Liver (tissue), 9 donors: ENCODE results near the gene KIFC3. TPM values are rescaled to one million over a fixed set of nuclear protein-coding genes. Genes with fewer than 3 reads are reported as not detected.

ENCODE experiments used
- DNase-seq: peaks from one replicate; pipeline ENCODE4 v3.0.0-alpha.2; 2017; ENCODE audit warnings: low spot score
- H3K27ac ChIP-seq, 2 donors: one replicate each; pipeline ENCODE4 v1.7.0; 2013; ENCODE audit warnings: inconsistent platforms in 2 of 2, low read length in 2 of 2, control low read depth in 1 of 2, low read depth in 1 of 2, mild to moderate bottlenecking in 1 of 2
- H3K27me3 ChIP-seq, 4 donors: one replicate each; pipeline versions ENCODE4 v1.6.1 to v1.7.0; 2013; ENCODE audit warnings: low read length in 3 of 4, inconsistent platforms in 1 of 4, mild to moderate bottlenecking in 1 of 4, moderate library complexity in 1 of 4; ENCODE audit not compliant: control insufficient read depth in 4 of 4, insufficient read depth in 4 of 4
- H3K36me3 ChIP-seq, 4 donors: one replicate each; pipeline versions ENCODE4 v1.6.1 to v1.7.0; 2013; ENCODE audit warnings: low read length in 3 of 4, mild to moderate bottlenecking in 3 of 4, low read depth in 1 of 4, moderate library complexity in 1 of 4; ENCODE audit not compliant: control insufficient read depth in 4 of 4, insufficient read depth in 3 of 4
- H3K4me1 ChIP-seq, 4 donors: one replicate each; pipeline versions ENCODE4 v1.6.1 to v1.7.0; 2013; ENCODE audit warnings: low read length in 3 of 4, mild to moderate bottlenecking in 3 of 4, moderate library complexity in 1 of 4; ENCODE audit not compliant: control insufficient read depth in 4 of 4, insufficient read depth in 4 of 4
- H3K4me3 ChIP-seq, 3 donors: one replicate each; pipeline versions ENCODE4 v1.6.1 to v1.7.0; 2013; ENCODE audit warnings: low read length in 3 of 3, control low read depth in 1 of 3, low read depth in 1 of 3, mild to moderate bottlenecking in 1 of 3
- H3K9ac ChIP-seq, 2 donors: one replicate each; pipeline ENCODE4 v1.7.0; 2013; ENCODE audit warnings: low read length in 2 of 2, mild to moderate bottlenecking in 2 of 2, moderate library complexity in 2 of 2, control low read depth in 1 of 2, low read depth in 1 of 2
- H3K9me3 ChIP-seq, 4 donors: one replicate each; pipeline versions ENCODE4 v1.6.1 to v1.7.0; 2013; ENCODE audit warnings: low read length in 3 of 4; ENCODE audit not compliant: control insufficient read depth in 4 of 4
- EGR1 ChIP-seq, 2 donors: IDR thresholded peaks; 2 replicates each; pipeline ENCODE4 v1.6.1; 2016 to 2018; ENCODE audit warnings: antibody characterized with exemption in 2 of 2, low read depth in 2 of 2
- GABPA ChIP-seq, 2 donors: IDR thresholded peaks in 1 of 2; conservative IDR thresholded peaks in 1 of 2; 2 replicates each; pipeline ENCODE4 v1.6.1; 2016; ENCODE audit warnings: antibody characterized with exemption in 2 of 2, mild to moderate bottlenecking in 1 of 2, moderate library complexity in 1 of 2
- HNF4A ChIP-seq, 2 donors: conservative IDR thresholded peaks; 2 replicates each; pipeline ENCODE4 v1.6.1; 2016; ENCODE audit warnings: antibody characterized with exemption in 2 of 2, mild to moderate bottlenecking in 2 of 2
- NR2F2 ChIP-seq: IDR thresholded peaks from 2 replicates; pipeline ENCODE4 v1.6.1; 2016; ENCODE audit warnings: antibody characterized with exemption
- SP1 ChIP-seq: IDR thresholded peaks from 2 replicates; pipeline ENCODE4 v1.6.1; 2018; ENCODE audit warnings: antibody characterized with exemption, mild to moderate bottlenecking
- TAF1 ChIP-seq: conservative IDR thresholded peaks from 2 replicates; pipeline ENCODE4 v1.6.1; 2016; ENCODE audit warnings: antibody characterized with exemption, mild to moderate bottlenecking
- WGBS: extraction: QIAGEN DNeasy Blood & Tissue Kit; methylation state at CpG from one replicate; pipeline ENCODE4 v1.1.7; 2013; 5-methylcytosine and 5-hydroxymethylcytosine counted together
- polyA plus RNA-seq, 2 donors: library from polyadenylated mRNA; stranded (reverse) in 1 of 2; unstranded in 1 of 2; fragments of 200-250 nt in 1 of 2; fragments of >200 nt in 1 of 2; fragmentation: Nextera tagmentation in 1 of 2; extraction: Ambion mirVana in 1 of 2; gene quantifications; one replicate each; pipeline versions ENCODE4 v1.2.1 to v1.2.3, GENCODE V29; 2013 to 2015
- total RNA-seq, 2 donors: library from RNA; depleted of rRNA; stranded (reverse); fragments of >200 nt; gene quantifications; one replicate each; pipeline ENCODE4 v1.2.3, GENCODE V29; 2014
- TF ChIP-seq, protein P1 (sequence below): fragments of 150-350 bp; IDR thresholded peaks from 2 replicates; pipeline ENCODE4 v1.5.1; 2017; ENCODE audit warnings: improper control_type of control experiment, low read depth, low read length; ENCODE audit not compliant: missing input control
- TF ChIP-seq, protein P2 (sequence below): IDR thresholded peaks from 2 replicates; pipeline ENCODE4 v1.6.1; 2016; ENCODE audit warnings: antibody characterized with exemption
- TF ChIP-seq, protein P3 (sequence below): IDR thresholded peaks from 2 replicates; pipeline ENCODE4 v1.6.1; 2016; ENCODE audit warnings: antibody characterized with exemption, mild to moderate bottlenecking
- TF ChIP-seq, protein P4 (sequence below): IDR thresholded peaks from 2 replicates; pipeline ENCODE4 v1.6.1; 2016; ENCODE audit warnings: antibody characterized with exemption
- TF ChIP-seq, protein P5 (sequence below): IDR thresholded peaks from 2 replicates; pipeline ENCODE4 v1.6.1; 2016; ENCODE audit warnings: antibody characterized with exemption
- donor health status: healthy.
- donor health status: healthy.
- donor health status: healthy.
- donor health status: healthy.
- donor health status: healthy.

The KIFC3 gene
- total and polyA plus RNA-seq, 4 donors = 16.5 to 103 (median 27.4) TPM

DNA sequence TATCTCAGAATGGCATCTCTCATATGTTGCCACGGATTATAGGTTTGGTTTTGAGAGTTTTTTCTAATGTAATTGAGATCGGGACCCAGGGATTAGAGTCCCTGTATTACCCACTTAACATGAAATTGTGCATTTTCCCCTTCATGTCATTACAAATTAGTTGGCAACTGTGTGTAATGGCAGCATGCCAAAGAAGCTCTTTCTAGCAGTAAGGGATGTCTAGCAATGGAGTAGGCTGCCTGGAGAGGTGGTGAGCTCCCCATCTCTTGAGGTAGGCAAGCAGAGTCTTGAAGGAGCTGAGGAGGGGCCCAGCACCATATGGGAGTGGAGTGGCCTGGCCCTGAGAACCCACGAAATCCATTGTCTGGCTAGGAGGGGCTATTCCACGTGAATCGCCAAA lies 76.7 kb downstream of the KIFC3 start:
- no peak overlapping the region for H3K4me3 ChIP-seq
- H3K4me1 ChIP-seq = no peaks in the 10 kb centered on the region
- no peak overlapping the region for H3K9ac ChIP-seq
- no peaks in the 10 kb centered on the region for H3K27me3 ChIP-seq
- H3K36me3 ChIP-seq = no peaks in the 10 kb centered on the region
- TF ChIP-seq, protein P1, sequence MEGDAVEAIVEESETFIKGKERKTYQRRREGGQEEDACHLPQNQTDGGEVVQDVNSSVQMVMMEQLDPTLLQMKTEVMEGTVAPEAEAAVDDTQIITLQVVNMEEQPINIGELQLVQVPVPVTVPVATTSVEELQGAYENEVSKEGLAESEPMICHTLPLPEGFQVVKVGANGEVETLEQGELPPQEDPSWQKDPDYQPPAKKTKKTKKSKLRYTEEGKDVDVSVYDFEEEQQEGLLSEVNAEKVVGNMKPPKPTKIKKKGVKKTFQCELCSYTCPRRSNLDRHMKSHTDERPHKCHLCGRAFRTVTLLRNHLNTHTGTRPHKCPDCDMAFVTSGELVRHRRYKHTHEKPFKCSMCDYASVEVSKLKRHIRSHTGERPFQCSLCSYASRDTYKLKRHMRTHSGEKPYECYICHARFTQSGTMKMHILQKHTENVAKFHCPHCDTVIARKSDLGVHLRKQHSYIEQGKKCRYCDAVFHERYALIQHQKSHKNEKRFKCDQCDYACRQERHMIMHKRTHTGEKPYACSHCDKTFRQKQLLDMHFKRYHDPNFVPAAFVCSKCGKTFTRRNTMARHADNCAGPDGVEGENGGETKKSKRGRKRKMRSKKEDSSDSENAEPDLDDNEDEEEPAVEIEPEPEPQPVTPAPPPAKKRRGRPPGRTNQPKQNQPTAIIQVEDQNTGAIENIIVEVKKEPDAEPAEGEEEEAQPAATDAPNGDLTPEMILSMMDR = no peak
- no peak for TF ChIP-seq GABPA (IDR thresholded peaks at IDR 0.05 in 1 of 2, conservative IDR thresholded peaks at IDR 0.05 in 1 of 2)
- TF ChIP-seq, protein P2, sequence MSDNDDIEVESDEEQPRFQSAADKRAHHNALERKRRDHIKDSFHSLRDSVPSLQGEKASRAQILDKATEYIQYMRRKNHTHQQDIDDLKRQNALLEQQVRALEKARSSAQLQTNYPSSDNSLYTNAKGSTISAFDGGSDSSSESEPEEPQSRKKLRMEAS = no peak
- TF ChIP-seq TAF1 = no peak
- TF ChIP-seq NR2F2 = no peak
- no peak for TF ChIP-seq HNF4A (conservative IDR thresholded peaks at IDR 0.05)
- TF ChIP-seq, protein P3, sequence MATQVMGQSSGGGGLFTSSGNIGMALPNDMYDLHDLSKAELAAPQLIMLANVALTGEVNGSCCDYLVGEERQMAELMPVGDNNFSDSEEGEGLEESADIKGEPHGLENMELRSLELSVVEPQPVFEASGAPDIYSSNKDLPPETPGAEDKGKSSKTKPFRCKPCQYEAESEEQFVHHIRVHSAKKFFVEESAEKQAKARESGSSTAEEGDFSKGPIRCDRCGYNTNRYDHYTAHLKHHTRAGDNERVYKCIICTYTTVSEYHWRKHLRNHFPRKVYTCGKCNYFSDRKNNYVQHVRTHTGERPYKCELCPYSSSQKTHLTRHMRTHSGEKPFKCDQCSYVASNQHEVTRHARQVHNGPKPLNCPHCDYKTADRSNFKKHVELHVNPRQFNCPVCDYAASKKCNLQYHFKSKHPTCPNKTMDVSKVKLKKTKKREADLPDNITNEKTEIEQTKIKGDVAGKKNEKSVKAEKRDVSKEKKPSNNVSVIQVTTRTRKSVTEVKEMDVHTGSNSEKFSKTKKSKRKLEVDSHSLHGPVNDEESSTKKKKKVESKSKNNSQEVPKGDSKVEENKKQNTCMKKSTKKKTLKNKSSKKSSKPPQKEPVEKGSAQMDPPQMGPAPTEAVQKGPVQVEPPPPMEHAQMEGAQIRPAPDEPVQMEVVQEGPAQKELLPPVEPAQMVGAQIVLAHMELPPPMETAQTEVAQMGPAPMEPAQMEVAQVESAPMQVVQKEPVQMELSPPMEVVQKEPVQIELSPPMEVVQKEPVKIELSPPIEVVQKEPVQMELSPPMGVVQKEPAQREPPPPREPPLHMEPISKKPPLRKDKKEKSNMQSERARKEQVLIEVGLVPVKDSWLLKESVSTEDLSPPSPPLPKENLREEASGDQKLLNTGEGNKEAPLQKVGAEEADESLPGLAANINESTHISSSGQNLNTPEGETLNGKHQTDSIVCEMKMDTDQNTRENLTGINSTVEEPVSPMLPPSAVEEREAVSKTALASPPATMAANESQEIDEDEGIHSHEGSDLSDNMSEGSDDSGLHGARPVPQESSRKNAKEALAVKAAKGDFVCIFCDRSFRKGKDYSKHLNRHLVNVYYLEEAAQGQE = no peak
- no peak for TF ChIP-seq SP1
- TF ChIP-seq, protein P4, sequence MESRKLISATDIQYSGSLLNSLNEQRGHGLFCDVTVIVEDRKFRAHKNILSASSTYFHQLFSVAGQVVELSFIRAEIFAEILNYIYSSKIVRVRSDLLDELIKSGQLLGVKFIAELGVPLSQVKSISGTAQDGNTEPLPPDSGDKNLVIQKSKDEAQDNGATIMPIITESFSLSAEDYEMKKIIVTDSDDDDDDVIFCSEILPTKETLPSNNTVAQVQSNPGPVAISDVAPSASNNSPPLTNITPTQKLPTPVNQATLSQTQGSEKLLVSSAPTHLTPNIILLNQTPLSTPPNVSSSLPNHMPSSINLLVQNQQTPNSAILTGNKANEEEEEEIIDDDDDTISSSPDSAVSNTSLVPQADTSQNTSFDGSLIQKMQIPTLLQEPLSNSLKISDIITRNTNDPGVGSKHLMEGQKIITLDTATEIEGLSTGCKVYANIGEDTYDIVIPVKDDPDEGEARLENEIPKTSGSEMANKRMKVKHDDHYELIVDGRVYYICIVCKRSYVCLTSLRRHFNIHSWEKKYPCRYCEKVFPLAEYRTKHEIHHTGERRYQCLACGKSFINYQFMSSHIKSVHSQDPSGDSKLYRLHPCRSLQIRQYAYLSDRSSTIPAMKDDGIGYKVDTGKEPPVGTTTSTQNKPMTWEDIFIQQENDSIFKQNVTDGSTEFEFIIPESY = no peak
- DNase-seq = no peak
- no peaks in the 10 kb centered on the region for H3K9me3 ChIP-seq
- WGBS = 83% methylated on average over 5 of the region's 5 CpGs
- H3K27ac ChIP-seq = no peak overlapping the region

- no peak overlapping the region for H3K9ac ChIP-seq
- H3K4me3 ChIP-seq = no peak overlapping the region
- H3K36me3 ChIP-seq = no peaks in the 10 kb centered on the region
- no peaks in the 10 kb centered on the region for H3K9me3 ChIP-seq
- no peaks in the 10 kb centered on the region for H3K27me3 ChIP-seq
- no peak overlapping the region for H3K27ac ChIP-seq
- H3K4me1 ChIP-seq = peaks cover 0 to 3% (median 0%) of the 10 kb centered on the region in 4 donors
- no peak for DNase-seq
- WGBS = 71% methylated on average over 5 of the region's 5 CpGs
- TF ChIP-seq, protein P4 = no peak
- TF ChIP-seq HNF4A (conservative IDR thresholded peaks at IDR 0.05) (no peak), EGR1 (IDR thresholded peaks at IDR 0.05; ENCODE audit: low read depth in 2 of 2) (no peak), GABPA (IDR thresholded peaks at IDR 0.05 in 1 of 2, conservative IDR thresholded peaks at IDR 0.05 in 1 of 2) (no peak)
- TF ChIP-seq, protein P2 = no peak
- TF ChIP-seq, protein P5, sequence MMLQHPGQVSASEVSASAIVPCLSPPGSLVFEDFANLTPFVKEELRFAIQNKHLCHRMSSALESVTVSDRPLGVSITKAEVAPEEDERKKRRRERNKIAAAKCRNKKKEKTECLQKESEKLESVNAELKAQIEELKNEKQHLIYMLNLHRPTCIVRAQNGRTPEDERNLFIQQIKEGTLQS = no peak
These were observed 77.1 kb downstream of the KIFC3 start for GRCh38 chr16:57725151-57725550.
